Measurements from ENCODE around the gene TUT1.
"Not testable (repeated sequence)": the region's sequence is repeated elsewhere in the genome, so short reads cannot be mapped to it uniquely, and the experiment has no call there.

The TUT1 gene

DNA sequence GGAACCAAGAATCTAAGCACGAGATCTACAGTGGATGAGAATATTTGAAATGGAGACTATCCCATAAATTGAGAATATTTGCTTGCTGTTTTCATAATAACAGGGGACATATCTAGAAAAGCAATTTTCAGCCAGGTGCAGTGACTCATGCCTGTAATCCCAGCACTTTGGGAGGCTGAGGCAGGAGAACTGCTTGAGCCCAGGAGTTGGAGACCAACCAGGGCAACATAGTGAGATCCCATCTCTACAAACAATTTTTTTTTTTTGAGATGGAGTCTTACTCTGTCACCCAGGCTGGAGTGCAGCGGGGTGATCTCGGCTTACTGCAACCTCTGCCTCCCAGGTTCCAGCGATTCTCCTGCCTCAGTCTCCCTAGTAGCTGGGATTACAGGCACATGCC lies 9.6 kb downstream of the TUT1 start:
- not testable (repeated sequence) for DNase-seq (ENCODE audit: low read depth, low spot score); H3K4me3 ChIP-seq (ENCODE audit: low read length)

- no peak overlapping the region for H3K4me3 ChIP-seq (ENCODE audit: low read length)
- DNase-seq (ENCODE audit: low read depth, low spot score): no peak
Observed at GRCh38 chr11:62580959-62581715, 10.2 kb downstream of the TUT1 start.

DNA sequence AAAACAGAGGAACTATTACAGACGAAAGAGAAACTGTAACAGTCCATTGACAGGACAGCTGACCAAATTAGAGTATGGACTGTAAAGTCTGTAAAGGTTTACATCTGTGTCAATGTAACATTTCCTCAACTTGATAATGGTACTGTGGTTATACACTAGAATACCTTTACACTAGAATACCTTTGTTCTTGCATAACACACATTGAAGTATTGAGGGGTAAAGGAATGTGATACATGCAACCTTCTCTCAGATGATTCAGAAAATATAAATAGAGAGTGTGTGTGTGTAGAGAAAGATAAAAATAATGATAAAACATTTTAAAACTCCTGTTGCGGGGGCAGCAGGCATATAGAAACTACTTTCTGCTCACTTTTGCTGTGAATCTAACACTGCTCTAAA lies 12.1 kb downstream of the TUT1 start:
- DNase-seq (ENCODE audit: low read depth, low spot score): no peak
- H3K4me3 ChIP-seq (ENCODE audit: low read length): no peak overlapping the region

DNA sequence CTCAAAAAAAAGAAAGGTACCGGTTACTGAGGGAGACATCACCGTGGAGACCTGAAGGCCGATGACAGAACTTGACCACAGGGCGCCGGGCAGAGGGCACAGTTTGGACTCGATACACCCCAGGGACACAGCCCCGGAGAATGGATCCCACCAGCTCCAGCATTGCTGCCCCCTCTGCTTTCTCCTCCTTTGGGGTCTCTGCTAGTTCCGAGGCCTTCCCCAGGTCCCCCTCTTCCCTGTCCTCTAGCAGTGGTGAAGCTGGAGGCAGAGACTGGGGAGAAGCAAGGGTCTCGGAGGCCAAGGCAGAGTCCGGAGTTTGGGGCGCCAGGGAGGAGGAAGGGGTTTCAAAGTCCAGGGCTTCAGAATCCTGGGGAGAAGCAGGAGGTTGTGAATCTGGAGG lies 12.8 kb downstream of the TUT1 start:
- DNase-seq (ENCODE audit: low read depth, low spot score): no peak
- no peak overlapping the region for H3K4me3 ChIP-seq (ENCODE audit: low read length)

DNA sequence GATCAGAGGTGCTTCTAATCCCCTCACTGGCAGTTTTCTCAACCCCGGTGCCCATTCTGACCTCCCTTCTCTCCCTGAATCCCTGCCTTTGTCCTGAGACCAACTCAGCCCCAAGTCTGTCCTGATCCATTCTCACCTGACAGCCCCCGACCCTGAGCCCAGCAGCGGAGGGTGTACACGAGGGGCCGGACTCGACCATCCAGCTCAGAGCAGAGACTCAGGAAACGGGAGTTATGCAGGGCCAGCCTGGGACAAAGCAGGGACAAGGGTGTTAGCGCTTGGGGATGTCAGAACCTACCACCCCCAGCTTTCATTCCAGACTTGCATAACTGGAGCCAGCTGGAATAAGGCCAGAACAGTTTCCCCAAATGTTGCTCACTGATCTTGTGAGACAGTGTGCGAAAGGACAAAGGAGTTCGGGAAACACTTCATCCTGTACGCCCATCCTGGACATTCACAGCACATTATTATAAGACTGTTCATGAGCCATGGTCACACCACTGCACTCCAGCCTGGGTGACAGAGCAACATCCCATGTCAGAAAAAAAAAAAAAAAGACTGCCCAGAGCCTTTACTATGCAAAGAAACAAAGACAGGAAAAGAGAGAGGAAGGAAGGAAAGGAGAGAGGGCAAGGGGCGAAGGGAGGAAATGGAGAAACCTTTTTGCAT lies 14.1 kb downstream of the TUT1 start:
- H3K4me3 ChIP-seq (ENCODE audit: low read length): no peak overlapping the region
- no peak for DNase-seq (ENCODE audit: low read depth, low spot score)

DNA sequence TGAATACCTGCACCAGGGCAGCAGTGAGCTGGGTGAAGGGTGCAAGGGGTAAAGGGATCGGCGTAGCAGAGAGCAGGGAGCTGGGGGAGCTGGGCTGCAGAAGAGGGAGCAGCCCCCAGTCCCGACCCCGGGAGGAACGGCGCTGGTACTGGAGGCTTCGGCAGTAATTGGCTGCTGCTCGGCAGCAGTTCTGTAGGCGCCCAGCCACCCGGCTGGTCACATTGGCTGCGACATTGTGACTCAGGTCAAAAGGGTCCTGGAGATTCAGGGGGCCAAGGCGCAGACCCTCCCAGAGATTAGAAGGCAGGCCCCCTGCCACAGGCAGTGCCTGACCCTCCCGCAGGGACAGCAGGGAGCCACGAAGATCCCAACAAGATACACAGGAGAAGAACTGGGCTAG lies 15.5 kb downstream of the TUT1 start:
- no peak overlapping the region for H3K4me3 ChIP-seq (ENCODE audit: low read length)
- DNase-seq (ENCODE audit: low read depth, low spot score): no peak

- H3K4me3 ChIP-seq (ENCODE audit: low read length): peak overlapping the region; percentile 83; the same call in 1 of the 2 replicates
- no peak for DNase-seq (ENCODE audit: low read depth, low spot score)
Observed at GRCh38 chr11:62575156-62575555, 16.2 kb downstream of the TUT1 start.

DNA sequence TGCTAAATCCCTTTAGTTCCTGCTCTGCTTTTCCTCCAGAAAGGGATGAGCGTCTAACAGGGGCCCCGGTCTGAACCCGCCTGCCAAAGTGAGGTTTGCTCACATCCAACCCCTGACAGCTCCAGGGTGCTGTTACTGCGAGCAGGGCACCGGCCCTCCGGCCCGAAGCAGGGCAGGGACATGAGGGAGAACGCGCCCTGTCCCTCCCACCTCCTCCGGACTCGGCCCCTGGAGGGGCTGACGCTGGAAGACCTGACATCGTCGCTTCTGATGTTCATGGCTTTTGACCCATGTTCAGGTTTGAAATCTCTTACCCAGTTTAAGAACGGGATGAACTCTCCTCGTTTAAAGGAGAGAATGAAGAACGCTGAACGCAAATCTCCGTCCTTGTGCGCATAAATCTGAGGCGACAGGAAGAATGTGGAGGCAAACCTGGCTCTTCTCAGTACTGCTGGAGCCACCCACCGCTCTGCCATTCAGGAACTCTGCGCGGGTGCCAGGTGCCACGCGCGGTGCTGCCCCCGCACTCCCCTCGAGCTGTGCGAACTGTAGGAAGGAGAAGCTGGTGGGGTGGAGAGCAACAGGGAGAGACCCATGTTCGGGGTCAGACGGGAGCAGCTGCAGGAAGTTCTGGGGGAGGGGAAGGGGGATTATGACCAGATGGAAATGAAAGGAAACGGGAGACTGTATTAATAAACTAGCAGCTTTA lies 16.8 kb downstream of the TUT1 start:
- DNase-seq (ENCODE audit: low read depth, low spot score): no peak
- peak overlapping the region; percentile 83 for H3K4me3 ChIP-seq (ENCODE audit: low read length)

DNA sequence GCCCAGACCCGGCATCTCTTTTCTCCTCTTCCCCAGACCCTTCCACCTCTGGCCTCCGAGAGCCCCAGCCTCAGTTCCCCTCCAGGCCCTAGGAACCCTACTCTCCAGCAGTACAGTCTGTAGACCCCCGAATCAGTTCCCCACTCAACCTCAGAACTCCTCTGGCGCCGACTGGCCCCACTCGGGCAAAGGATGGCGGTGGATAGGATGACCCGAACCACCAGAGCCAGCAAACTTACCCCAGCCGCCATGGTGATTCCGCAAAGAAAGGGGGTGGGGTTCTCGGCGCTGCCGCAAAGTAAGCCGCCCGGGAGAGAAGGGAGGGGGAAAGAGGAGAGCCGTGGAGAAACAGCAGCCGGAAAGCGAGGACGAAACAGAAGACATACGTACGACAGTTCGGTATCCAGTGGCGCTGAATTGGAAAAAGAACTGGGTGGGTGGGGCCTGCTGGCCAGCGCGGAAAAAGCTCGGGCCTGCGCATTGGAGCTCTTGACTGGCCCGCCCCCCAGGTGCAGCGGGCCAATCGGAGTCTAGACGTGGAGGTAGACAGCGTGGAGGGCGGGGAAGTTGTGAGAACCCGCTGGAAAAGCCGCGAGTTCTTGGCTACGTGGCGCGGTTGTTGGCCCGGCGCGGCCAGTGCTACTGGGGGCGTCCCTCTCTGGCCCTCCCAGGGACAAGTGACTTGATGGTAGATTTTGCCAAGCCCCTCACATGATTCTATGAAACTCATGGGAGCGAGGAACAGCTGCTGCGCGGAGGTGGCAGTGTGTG lies 17.5 kb downstream of the TUT1 start, which contains the start of gene EEF1G:
TSS of gene EEF1G (minus strand) at position 300 of the 771 bp plus-strand sequence. CDS start at position 251, 49 bp downstream.
- peak; percentile 100 for DNase-seq (ENCODE audit: low read depth, low spot score)
- H3K4me3 ChIP-seq (ENCODE audit: low read length): peak within 1 kb of the TSS; percentile 83

DNA sequence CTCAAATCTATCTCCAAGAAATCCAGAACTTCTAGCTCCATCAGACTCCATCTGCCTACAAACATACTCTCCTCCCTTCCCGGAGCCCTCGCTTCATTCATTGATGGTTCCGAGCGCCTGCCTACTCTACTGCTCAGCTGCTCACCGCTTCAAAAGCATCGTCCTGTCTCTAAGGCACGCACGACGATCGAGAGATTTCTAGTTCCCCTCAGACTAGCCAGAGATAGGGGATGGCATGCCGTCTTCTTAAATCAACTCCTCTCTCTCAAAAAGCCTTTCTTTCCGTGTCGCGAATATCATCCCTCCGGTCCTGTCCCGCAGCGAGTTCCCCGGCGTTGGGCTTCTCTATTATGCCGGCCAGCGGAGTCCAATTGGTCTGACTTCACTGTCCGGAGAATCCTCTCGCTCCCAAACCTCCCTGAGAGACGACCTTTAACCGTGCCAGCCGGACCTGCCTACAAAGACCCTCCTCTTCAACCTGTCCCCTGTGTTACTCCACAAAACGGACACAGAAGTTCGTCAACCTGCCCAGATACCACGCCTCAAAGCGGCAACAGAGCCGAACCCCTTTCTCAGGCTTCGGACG lies 18.2 kb downstream of the TUT1 start:
- peak overlapping the region; percentile 83 for H3K4me3 ChIP-seq (ENCODE audit: low read length)
- DNase-seq (ENCODE audit: low read depth, low spot score): no peak

DNA sequence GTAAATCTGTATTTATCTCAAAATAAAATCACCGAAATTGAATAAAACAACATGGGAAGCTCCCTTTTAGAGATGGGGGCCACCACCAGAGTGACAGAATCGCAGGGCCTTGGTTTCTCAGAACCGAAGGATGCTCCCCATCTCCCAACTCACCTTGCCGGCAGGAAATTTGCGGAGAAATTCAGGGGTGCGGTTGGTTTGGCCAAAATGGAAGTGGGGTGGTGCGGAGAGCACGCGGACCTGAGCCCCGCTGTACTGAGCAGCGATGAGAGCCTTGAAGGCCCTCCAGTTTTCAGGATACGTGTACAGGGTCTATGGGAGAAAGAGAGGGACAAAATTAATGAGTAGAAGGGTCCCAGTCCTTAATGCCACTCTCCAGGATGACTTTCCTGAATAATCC lies 18.9 kb downstream of the TUT1 start:
- peak overlapping the region; percentile 83 for H3K4me3 ChIP-seq (ENCODE audit: low read length)
- DNase-seq (ENCODE audit: low read depth, low spot score): no peak

GRCh38 chr11:62571493-62571892 lies 19.8 kb downstream of the TUT1 start:
- H3K4me3 ChIP-seq (ENCODE audit: low read length): not testable (repeated sequence)

GRCh38 chr11:62570903-62571302 lies 20.4 kb downstream of the TUT1 start:
- H3K4me3 ChIP-seq (ENCODE audit: low read length); DNase-seq (ENCODE audit: low read depth, low spot score): not testable (repeated sequence)

More at GRCh38 chr11:62571493-62571892, 19.8 kb downstream of the TUT1 start:
- not testable (repeated sequence) for DNase-seq (ENCODE audit: low read depth, low spot score)

DNA sequence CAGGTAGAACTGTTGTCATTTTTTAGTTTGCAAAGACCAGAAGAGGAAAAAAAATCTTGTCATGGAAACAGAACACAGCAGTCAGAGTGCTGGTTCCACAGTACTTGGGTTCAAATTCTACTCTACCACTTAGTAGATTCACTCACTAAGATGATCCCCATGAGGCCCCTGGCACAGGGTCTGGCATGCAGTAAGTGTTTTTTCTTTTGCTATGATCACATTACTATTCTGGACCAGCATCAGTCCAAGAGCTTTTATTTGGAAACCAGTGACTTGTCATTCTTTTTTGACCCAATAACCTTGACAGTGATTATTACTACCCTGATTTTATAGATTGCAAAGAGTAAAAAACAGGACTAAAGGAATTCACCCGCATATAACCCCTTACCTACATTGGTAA lies 21.7 kb downstream of the TUT1 start:
- DNase-seq (ENCODE audit: low read depth, low spot score): no peak
- no peak overlapping the region for H3K4me3 ChIP-seq (ENCODE audit: low read length)

DNA sequence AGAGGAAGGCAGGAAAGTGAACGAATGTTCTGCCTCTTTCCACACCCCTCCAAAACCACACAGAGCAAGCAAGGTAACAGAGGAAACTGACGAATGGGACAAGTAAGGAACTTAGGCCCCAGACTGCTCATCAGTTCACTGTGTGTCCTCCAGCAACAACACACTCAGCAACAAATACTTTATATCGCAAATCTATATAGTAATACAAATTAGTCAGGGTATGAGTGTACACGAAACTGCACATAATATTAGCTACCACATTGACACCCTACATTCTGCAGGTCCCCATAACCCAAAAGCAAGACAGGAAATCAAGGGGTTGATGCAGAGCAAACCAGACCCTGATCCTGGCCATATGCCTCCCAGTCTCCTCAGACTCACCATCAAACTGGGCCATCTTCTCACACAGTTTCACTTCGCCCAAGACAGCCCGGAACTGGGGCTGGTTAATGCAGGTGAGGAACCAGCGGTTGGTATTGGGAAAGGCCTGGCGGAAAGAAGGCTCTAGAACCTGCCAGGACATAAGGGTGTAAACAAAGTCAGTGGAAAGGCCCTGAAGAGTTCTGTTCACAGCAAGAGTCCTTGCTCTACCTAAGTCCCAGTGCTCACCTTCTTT lies 24.2 kb downstream of the TUT1 start:
- no peak overlapping the region for H3K4me3 ChIP-seq (ENCODE audit: low read length)
- no peak for DNase-seq (ENCODE audit: low read depth, low spot score)

DNA sequence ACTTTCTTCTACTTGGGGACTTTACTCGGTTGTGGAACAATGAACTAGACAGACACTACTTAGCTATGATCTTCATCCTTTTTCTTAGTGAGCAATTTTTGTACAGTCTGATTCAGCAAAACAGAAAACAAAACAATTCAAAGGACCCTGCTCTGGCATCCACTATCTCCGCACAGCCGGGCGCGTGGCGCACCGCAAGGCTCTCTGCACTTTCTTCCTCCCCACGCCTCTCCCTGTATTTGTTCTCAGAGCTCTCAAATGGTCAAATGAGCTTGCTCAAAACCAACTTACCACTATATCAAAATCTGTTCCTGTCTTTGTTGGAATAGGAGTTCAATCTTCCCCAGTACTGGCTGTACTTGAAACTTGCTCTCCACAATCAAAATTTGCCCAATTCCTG lies 25.1 kb downstream of the TUT1 start:
- no peak for DNase-seq (ENCODE audit: low read depth, low spot score)
- no peak overlapping the region for H3K4me3 ChIP-seq (ENCODE audit: low read length)

DNA sequence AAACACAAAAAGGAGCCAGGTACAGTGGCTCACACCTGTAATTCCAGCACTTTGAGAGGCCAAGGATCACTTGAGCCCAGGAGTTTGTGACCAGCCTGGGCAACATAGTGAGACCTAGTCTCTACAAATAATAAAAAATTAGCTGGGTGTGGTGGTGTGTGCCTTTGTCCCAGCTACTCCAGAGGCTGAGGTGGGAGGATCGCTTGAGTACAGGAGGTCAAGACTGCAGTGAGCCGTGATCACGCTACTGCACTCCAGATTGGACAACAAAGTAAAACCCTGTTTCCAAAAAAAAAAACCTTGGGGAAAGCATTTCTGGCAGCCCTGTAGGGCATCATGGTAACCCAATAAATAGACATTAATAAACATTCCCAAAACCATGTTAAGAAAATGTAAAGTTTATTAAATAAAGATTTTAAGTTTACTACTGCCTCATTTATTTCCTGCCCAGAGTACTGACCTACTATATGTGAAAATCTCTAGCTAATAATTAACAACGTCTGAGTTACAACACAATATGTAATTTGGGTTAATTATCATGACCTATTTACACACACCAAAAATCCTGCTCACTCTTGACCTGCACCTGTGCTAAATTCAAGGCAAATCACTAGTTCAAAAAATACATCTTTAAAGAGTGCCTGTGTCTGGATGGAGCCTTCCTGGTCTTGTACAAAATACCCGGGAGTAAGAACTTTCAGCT lies 26.1 kb downstream of the TUT1 start:
- H3K4me3 ChIP-seq (ENCODE audit: low read length): no peak overlapping the region
- DNase-seq (ENCODE audit: low read depth, low spot score): no peak

DNA sequence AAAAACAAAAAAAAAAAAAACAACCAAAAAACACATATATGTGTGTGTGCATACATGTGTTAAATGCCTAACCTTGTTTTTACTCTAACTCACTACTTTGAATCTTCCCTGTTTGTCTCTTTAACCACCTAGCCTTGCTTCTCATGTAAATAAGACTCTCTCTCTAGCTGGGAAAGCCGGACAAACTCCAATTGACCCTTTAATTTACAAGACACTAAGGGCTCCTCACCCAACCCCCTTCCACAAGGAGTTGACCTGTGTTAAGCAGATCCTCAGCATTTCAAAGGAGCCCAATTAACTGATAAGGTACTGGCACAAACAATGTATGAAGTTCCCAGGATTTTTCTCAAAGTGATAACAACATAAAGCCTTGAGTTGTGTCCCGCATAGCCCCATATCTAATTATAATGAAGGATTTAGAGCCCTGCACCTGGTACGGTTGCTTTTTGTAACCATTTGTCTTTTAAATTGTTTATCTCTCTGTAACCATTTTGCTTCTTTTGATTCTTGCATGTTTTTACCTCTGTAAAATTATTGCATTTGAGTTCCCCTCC lies 29.6 kb downstream of the TUT1 start:
- H3K4me3 ChIP-seq (ENCODE audit: low read length); DNase-seq (ENCODE audit: low read depth, low spot score): not testable (repeated sequence)

Measured in Jurkat, Clone E6-1 (cell line).